HG02588 (cell line): Measurements from ENCODE around the gene PRPH.
"Not testable (repeated sequence)": the region's sequence is repeated elsewhere in the genome, so short reads cannot be mapped to it uniquely, and the experiment has no call there.

Source experiments
- ATAC-seq: cut with Tn5 transposase; IDR thresholded peaks from one replicate; pipeline ENCODE4 v1.9.1; 2021; ENCODE audit warnings: mild to moderate bottlenecking, moderate library complexity; ENCODE audit not compliant: unreplicated experiment

PRPH gene

GRCh38 chr12:49276304-49277290, 18.4 kb upstream of the PRPH start:
- no peak for ATAC-seq

DNA sequence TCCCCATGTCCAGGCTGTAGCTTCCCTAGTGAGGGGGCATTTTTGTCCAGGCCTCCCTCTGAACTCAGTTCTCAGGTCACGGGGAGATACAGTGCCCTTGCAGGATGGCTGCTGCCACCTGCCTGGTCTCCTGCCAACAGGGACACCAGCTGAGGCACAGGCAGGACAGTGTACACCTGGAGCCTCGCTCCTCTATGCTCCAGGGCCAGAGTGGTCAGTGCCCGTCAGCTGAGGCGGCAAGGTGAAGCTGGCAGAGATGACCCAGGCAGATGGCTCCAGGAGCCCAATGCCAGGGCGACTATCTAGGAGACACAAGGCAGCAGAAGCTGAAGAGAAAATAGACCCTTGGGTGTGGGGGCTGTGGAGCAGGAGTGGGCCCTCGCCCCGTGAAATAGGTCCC, 17.5 kb upstream of the PRPH start:
- ATAC-seq, result no peak

DNA sequence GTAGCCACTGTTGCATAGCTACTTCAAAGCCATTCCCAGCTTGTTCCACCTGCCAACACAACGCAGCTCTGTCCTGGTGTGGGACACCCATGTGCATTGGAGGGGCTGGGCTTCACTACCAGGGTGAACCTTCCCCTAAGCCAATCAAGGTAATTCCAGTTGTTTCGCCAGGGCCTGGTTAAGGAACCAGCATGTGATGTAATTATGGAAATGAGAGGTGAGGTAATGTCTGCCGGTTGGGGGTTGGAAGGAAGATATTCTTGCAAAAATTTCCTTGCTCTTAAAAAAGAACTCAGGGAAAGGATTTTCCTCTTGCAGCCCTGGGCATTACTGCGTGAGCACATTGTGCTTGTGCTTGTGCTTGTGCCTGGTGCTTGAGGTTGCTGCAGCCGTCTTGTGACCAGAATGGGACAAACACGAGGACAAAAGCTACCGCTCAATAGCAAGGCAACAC, 15.2 kb upstream of the PRPH start:
- no peak for ATAC-seq

DNA sequence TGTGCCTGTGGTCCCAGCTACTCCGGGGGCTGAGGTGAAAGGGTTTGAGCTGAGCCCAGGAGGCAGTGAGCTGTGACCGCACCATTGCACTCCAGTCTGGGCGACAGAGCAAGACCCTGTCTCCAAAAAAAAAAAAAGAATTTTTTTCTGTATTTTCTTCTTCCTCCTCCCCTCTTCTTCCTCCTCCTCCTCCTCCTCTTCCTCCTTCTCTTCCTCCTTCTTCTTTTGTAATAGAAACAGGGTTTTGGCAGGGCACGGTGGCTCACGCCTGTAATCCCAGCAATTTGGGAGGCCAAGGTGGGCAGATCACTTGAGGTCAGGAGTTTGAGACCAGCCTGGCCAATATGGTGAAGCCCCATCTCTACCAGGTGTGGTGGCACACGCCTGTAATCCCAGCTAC, 14.4 kb upstream of the PRPH start:
- not testable (repeated sequence) for ATAC-seq

DNA sequence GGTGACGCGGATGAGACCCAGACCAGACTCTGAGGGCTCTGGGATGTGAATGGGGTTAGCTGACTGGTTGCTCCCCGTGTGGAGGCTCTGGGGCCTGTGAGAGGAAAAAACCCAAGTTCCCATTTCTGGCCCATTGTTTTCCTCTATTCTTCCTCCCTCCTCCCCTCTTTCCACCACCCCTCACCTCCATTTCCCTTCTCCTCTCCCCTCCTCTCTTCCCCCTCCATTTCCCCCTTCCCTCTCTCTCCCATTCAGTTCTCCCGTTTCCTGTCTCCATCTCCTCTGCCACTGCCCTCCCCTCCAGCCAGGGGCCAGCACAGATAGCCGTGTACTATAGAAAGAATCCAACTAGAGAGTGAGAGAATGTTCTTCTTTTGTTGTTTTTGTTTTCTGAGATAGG, 12.6 kb upstream of the PRPH start:
- ATAC-seq, result no peak

DNA sequence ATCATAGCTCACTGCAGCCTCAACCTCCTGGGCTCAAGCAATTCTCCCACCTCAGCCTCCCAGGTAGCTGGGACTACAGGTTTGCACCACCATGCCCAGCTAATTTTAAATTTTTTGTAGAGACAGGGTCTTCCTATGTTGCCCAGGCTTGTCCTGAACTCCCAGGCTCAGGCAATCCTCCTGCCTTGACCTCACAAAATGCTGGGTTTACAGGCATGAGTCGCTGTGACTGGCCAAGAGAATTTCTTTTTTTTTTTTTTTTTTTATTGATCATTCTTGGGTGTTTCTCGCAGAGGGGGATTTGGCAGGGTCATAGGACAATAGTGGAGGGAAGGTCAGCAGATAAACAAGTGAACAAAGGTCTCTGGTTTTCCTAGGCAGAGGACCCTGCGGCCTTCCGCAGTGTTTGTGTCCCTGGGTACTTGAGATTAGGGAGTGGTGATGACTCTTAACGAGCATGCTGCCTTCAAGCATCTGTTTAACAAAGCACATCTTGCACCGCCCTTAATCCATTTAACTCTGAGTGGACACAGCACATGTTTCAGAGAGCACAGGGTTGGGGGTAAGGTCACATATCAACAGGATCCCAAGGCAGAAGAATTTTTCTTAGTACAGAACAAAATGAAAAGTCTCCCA, 12.1 kb upstream of the PRPH start:
- ATAC-seq, result not testable (repeated sequence)

DNA sequence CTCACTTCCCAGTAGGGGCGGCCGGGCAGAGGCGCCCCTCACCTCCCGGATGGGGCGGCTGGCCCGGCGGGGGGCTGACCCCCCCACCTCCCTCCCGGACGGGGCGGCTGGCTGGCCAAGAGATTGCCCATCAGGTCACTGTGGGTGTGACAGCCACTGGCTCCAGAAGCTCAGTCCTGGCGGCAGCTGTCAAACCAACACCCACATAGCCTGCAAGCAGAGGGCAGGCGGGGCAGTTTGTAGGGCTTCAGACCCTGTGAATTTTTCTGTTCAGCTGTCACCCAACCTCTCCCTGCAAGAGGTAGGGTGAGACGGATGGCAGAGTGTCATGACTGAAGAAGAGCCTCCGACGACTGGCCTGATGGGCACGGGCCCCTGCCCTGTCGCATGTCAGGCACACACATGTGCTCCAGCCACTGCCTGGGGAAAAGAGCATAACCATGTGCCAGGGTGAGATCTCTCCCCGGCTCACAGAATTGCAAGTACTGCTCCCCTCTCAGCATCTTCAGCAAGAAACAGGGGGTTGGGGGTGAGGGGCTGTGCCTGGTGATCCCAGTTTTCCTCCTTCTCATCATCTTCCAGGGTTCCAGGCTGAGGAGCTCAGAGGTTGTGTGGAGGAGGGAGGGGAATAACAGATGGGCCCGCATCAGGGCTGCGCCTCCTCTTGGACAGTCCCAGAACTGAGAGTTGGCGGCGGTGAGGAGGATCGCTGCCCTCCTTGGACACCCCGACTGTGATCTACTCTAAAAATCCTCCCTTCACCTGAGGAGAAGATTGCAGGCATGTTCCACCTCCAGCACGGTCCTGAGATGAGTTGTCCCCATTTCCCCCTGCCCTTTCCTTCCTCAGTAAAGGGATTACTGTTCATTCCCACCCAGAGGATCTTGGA, 11.2 kb upstream of the PRPH start:
- ATAC-seq, result no peak

DNA sequence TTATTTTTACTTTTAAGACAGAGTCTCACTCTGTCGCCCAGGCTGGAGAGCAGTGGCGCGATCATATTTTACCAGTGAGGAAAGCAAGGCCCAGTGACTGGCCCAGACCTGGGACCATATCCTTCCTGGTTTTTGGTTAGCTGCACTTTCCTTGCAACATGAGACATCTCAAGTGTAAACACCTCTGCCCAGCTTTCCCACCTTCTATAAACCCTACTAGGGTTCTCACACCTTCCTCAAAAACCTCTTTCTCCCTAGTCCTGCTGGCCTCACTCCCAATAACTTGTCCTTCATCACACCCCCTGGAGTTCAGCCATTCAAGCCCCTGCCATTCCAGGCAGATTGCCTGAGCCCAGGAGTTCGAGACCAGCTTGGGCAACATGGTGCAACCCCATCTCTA, 10.3 kb upstream of the PRPH start:
- no peak for ATAC-seq

GRCh38 chr12:49287876-49288275, 7.1 kb upstream of the PRPH start:
- ATAC-seq, result no peak

DNA sequence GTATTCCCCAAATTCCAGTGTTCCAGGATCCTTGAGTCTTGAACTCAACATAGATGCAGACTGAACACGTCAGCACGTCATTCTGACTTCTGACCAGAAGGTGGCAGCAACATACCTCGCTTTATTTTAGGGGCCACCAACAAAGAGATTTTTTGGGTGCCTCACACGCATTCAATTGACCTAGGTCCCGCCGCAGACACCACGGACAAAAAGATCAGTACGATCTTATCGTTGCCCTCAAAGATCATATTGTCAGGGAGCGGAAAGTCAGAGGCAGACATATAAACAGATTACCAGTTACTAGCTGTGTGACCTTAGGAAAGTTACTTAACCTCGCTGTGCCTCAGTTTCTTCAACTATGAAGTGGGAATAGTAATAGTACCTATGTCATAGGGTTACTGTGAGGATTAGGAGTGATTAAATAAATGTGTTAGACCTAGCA, 6.5 kb upstream of the PRPH start:
- no peak for ATAC-seq

DNA sequence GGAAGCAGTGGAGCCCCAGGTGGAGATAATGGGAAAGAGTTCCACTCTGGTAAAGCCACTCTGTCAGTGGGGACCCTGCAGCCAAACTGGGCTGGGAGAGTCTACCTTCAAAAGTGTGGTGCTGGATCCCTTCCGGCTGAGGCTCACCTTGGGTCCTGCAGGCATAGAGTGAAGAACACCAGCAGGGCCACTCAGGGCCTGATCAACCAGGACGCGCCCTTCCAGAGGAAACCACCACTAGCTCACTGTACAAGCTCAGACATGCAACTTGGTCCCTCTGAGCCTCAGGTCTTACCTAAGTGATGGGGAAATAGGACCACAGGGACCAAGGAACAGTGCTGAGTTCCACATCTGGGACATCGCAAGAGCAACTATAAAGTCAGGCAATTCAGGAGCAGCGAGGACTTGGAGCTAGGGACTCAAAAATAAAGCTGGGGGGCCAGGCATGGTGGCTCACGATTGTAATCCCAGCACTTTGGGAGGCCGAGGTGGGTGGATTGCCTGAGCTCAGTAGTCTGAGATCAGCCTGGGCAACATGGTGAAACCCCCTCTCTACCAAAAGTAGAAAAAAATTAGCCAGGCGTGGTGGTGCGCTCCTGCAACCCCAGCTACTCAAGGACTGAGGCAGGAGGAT, 5.9 kb upstream of the PRPH start:
- no peak for ATAC-seq

DNA sequence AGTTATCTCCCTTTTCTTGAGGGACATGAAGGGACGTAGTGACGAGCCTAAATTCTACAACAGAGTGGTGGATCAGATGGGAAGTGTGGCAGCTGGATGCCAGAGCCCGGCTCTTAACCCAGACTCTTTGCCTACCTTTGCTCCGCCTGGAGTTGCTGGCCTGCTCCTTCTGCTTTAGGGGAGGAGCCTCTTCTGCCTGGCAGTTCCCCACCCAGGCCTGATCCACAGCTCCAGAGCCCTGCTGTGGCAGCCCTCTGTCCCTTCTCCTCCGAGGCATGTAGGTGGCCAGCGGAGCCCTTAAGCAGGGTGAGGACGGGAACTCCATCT, 2.3 kb upstream of the PRPH start:
- ATAC-seq, result no peak

- ATAC-seq, result no peak
Measured at GRCh38 chr12:49293056-49293956, 1.6 kb upstream of the PRPH start.

DNA sequence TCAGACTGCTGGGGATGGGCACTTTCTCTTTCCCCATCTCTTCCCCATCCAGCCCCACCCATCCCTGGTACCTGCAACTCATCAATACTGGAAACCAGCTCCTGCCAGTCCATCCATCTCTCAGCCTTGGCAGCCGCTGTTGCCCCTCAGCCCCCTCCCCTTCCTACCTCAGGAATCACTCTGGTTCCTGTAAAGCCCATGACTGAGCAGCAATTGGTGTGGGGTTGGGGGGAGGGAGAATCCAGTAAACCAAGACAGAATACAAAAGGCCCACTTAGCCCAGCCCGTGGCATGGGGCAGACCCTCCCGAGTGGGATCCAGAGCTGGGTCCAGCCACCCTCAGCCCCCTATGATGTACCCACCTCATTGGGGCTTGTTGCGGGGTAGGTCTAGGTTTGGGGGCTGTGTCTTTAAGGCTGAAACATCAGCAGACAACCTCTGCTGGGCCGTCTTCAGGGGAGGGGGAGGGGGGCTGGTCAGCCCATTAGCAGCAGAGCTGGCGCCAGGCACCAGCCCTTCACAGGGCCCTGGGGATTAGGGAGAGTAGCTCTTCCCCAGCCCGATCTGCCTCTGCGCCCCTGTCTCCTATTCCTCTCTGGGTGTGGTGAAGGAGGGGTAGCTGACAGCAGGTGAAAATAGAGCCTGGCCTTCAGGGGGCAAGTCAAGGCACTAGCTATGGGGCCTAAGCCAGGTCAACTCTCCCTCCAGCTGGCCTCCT, 702 bp upstream of the PRPH start:
- ATAC-seq, result no peak

DNA sequence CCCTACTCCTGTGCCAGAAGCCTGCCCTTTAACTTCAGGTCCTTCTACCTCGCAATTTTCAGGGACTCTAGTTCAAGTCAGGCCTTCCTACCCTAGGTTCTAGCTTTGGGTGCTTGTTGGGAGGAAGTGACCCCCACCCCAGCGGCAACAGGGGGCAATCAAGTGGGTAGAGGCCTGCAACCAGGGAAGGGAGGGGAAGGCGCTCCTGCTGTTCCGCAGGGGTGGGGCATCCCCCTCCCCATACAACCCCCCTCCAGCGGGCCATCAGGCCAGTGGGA, 204 bp upstream of the PRPH start:
- ATAC-seq, result no peak

DNA sequence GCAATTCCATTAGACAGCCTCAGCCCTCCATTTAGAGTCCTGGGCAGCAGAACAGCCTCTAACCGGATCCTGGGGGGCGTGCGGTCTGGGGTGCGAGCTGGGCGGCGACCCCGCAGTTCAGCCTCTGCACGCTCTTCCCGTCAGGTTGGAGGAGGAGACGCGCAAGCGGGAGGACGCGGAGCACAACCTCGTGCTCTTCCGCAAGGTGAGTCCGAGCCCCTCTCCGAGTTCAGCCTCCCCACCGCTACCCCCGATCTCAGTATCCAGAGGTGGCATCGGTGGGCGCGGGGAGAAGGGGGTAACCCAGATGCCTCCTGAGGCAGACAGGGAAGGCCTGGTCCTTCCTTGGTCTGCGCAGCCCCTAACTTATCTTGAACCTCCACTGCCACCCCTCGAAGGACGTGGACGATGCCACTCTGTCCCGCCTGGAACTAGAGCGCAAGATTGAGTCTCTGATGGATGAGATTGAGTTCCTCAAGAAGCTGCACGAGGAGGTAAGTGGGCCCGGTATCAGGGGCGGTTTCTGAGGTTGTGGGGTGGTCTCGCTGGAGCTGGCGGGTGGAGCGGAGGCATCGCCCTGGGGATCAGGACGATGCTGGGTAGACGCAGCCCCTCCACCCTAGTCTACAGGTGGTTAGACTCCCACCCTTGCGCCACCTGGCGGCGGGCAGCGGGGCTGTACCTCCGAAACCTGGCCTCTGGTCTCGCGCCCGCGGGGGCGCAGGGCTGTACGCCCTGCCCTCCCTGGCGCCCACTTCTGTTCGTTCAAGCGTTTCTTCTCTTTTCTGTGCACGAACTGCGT, 1.3 kb downstream of the PRPH start:
- no peak for ATAC-seq

GRCh38 chr12:49296836-49297694, 2.1 kb downstream of the PRPH start:
- ATAC-seq, result no peak

GRCh38 chr12:49297695-49298060, 2.7 kb downstream of the PRPH start:
- no peak for ATAC-seq
